Fibroblast of peridontal ligament (primary cell): Measurements from ENCODE around the gene SGO2.

Source experiments
- DNase-seq: peaks from one replicate; pipeline ENCODE4 v3.0.0-alpha.2; 2010; ENCODE audit errors: extremely low read depth

The SGO2 gene

GRCh38 chr2:200525882-200526651 lies at the start of gene SGO2:
Gene SGO2 (plus strand): TSS chr2:200526207. CDS start chr2:200532976, 6,769 bp downstream.
- peak; percentile 88 for DNase-seq

GRCh38 chr2:200476836-200477235 lies 49.2 kb upstream of the SGO2 start:
- no peak for DNase-seq

GRCh38 chr2:200477667-200478131 lies 48.3 kb upstream of the SGO2 start:
- DNase-seq, result peak; percentile 34

- peak; percentile 79 for DNase-seq
These were observed 46.2 kb upstream of the SGO2 start for GRCh38 chr2:200479692-200480265.

GRCh38 chr2:200482194-200482593 lies 43.8 kb upstream of the SGO2 start:
- no peak for DNase-seq

- no peak for DNase-seq
These were observed 42.2 kb upstream of the SGO2 start for GRCh38 chr2:200483729-200484198.

- DNase-seq, result no peak
These were observed 41.1 kb upstream of the SGO2 start for GRCh38 chr2:200484934-200485333.

- DNase-seq, result peak; percentile 47
These were observed 39.5 kb upstream of the SGO2 start for GRCh38 chr2:200486529-200486928.

GRCh38 chr2:200488169-200488568 lies 37.8 kb upstream of the SGO2 start:
- DNase-seq, result no peak

- DNase-seq, result no peak
These were observed 36.0 kb upstream of the SGO2 start for GRCh38 chr2:200490001-200490400.

- no peak for DNase-seq
These were observed 33.4 kb upstream of the SGO2 start for GRCh38 chr2:200492656-200493055.

- no peak for DNase-seq
These were observed 32.0 kb upstream of the SGO2 start for GRCh38 chr2:200494048-200494447.

GRCh38 chr2:200496696-200497095 lies 29.3 kb upstream of the SGO2 start:
- no peak for DNase-seq

GRCh38 chr2:200498402-200499162 lies 27.4 kb upstream of the SGO2 start:
- DNase-seq, result no peak

- DNase-seq, result no peak
These were observed 23.8 kb upstream of the SGO2 start for GRCh38 chr2:200502196-200502595.

GRCh38 chr2:200506679-200507078 lies 19.3 kb upstream of the SGO2 start:
- DNase-seq, result no peak

- DNase-seq, result no peak
These were observed 18.8 kb upstream of the SGO2 start for GRCh38 chr2:200507179-200507578.

- DNase-seq, result peak; percentile 29
These were observed 16.8 kb upstream of the SGO2 start for GRCh38 chr2:200509235-200509611.

GRCh38 chr2:200509612-200510433 lies 16.2 kb upstream of the SGO2 start, which contains the start of gene KCTD18:
Gene KCTD18 (minus strand): TSS chr2:200510068. CDS start chr2:200507016, 3,052 bp downstream.
- peak; percentile 74 for DNase-seq

- DNase-seq, result no peak
These were observed 10.9 kb upstream of the SGO2 start for GRCh38 chr2:200515155-200515554.

GRCh38 chr2:200523158-200523557 lies 2.8 kb upstream of the SGO2 start:
- DNase-seq, result no peak

GRCh38 chr2:200523604-200524003 lies 2.4 kb upstream of the SGO2 start:
- DNase-seq, result no peak
